Skeletal muscle cell (primary cell): ENCODE data around the gene KIRREL3.
"Not testable (repeated sequence)": the region's sequence is repeated elsewhere in the genome, so short reads cannot be mapped to it uniquely, and the experiment has no call there.

Experiments
- DNase-seq: peaks from one replicate; pipeline ENCODE4 v3.0.0-alpha.2; 2010; ENCODE audit warnings: low read depth
- H3K4me3 ChIP-seq: 2 replicates; pipeline ENCODE4 v1.5.1; 2011; ENCODE audit warnings: low read depth, mild to moderate bottlenecking, control low read depth, low read length, moderate library complexity

KIRREL3 gene

GRCh38 chr11:126405374-126405773, 595.2 kb downstream of the KIRREL3 start:
- no peak overlapping the region for H3K4me3 ChIP-seq
- DNase-seq: no peak

- H3K4me3 ChIP-seq: no peak overlapping the region
- DNase-seq: no peak
These were observed 596.2 kb downstream of the KIRREL3 start for GRCh38 chr11:126404367-126404766.

GRCh38 chr11:126403658-126404057, 596.9 kb downstream of the KIRREL3 start:
- no peak overlapping the region for H3K4me3 ChIP-seq
- DNase-seq: no peak

- no peak for DNase-seq
- H3K4me3 ChIP-seq: no peak overlapping the region
These were observed 597.5 kb downstream of the KIRREL3 start for GRCh38 chr11:126403022-126403581.

- no peak for DNase-seq
- H3K4me3 ChIP-seq: no peak overlapping the region
These were observed 600.1 kb downstream of the KIRREL3 start for GRCh38 chr11:126400479-126400878.

- no peak for DNase-seq
- H3K4me3 ChIP-seq: no peak overlapping the region
These were observed 600.6 kb downstream of the KIRREL3 start for GRCh38 chr11:126400019-126400418.

GRCh38 chr11:126398721-126399120, 601.8 kb downstream of the KIRREL3 start:
- H3K4me3 ChIP-seq: no peak overlapping the region
- no peak for DNase-seq

- H3K4me3 ChIP-seq: no peak overlapping the region
- no peak for DNase-seq
These were observed 602.3 kb downstream of the KIRREL3 start for GRCh38 chr11:126398296-126398695.

- DNase-seq: no peak
- H3K4me3 ChIP-seq: no peak overlapping the region
These were observed 603.6 kb downstream of the KIRREL3 start for GRCh38 chr11:126396965-126397364.

- not testable (repeated sequence) for DNase-seq
These were observed 604.3 kb downstream of the KIRREL3 start for GRCh38 chr11:126396266-126396665.

GRCh38 chr11:126395784-126396183, 604.8 kb downstream of the KIRREL3 start:
- H3K4me3 ChIP-seq, DNase-seq: not testable (repeated sequence)

More at GRCh38 chr11:126396266-126396665, 604.3 kb downstream of the KIRREL3 start:
- not testable (repeated sequence) for H3K4me3 ChIP-seq

- not testable (repeated sequence) for H3K4me3 ChIP-seq, DNase-seq
These were observed 605.9 kb downstream of the KIRREL3 start for GRCh38 chr11:126394634-126395072.

- H3K4me3 ChIP-seq: no peak overlapping the region
- DNase-seq: no peak
These were observed 606.5 kb downstream of the KIRREL3 start for GRCh38 chr11:126394036-126394435.

GRCh38 chr11:126393143-126393542, 607.4 kb downstream of the KIRREL3 start:
- no peak for DNase-seq
- H3K4me3 ChIP-seq: no peak overlapping the region

GRCh38 chr11:126392633-126393013, 607.9 kb downstream of the KIRREL3 start:
- DNase-seq: no peak
- H3K4me3 ChIP-seq: no peak overlapping the region

GRCh38 chr11:126391970-126392632, 608.5 kb downstream of the KIRREL3 start:
- no peak overlapping the region for H3K4me3 ChIP-seq
- no peak for DNase-seq

GRCh38 chr11:126391286-126391954, 609.1 kb downstream of the KIRREL3 start:
- H3K4me3 ChIP-seq: no peak overlapping the region
- DNase-seq: no peak

- H3K4me3 ChIP-seq: no peak overlapping the region
- DNase-seq: no peak
These were observed 610.2 kb downstream of the KIRREL3 start for GRCh38 chr11:126390272-126390867.

- no peak for DNase-seq
- H3K4me3 ChIP-seq: no peak overlapping the region
These were observed 612.7 kb downstream of the KIRREL3 start for GRCh38 chr11:126387857-126388256.

GRCh38 chr11:126386729-126387071, 613.9 kb downstream of the KIRREL3 start:
- DNase-seq, H3K4me3 ChIP-seq: not testable (repeated sequence)
